Mesodermal cell (in vitro differentiated cells): ENCODE results near the gene TCF4.
A peak's percentile ranks its signal among the peaks of the same experiment; 100 is the strongest.
"Not testable (repeated sequence)": the region's sequence is repeated elsewhere in the genome, so short reads cannot be mapped to it uniquely, and the experiment has no call there.

ENCODE experiments used
- H3K27ac ChIP-seq: 2 replicates; pipeline ENCODE4 v1.7.0; 2013; ENCODE audit warnings: mild to moderate bottlenecking, low read depth, low read length, moderate library complexity; ENCODE audit not compliant: severe bottlenecking
- H3K36me3 ChIP-seq: 2 replicates; pipeline ENCODE4 v1.7.1; 2013; ENCODE audit warnings: mild to moderate bottlenecking, low read length, moderate library complexity; ENCODE audit not compliant: control insufficient read depth, insufficient read depth
- H3K4me1 ChIP-seq: one replicate; pipeline ENCODE4 v1.7.1; 2013; ENCODE audit warnings: mild to moderate bottlenecking, low read length; ENCODE audit not compliant: insufficient read depth, control insufficient read depth, poor library complexity, severe bottlenecking
- H3K4me3 ChIP-seq: 2 replicates; pipeline ENCODE4 v1.7.0; 2013; ENCODE audit warnings: low read length, control low read depth, mild to moderate bottlenecking; ENCODE audit not compliant: insufficient read depth, poor library complexity, severe bottlenecking; ENCODE audit errors: extremely low read depth
- H3K9me3 ChIP-seq: 2 replicates; pipeline ENCODE4 v1.7.1; 2013; ENCODE audit warnings: mild to moderate bottlenecking, low read length, moderate library complexity; ENCODE audit not compliant: control insufficient read depth
- WGBS, 2 experiments: methylation state at CpG; one replicate each; pipeline ENCODE4 v1.1.5; 2013; ENCODE audit warnings: missing lambda C conversion rate in 2 of 2; ENCODE audit not compliant: insufficient coverage in 2 of 2; 5-methylcytosine and 5-hydroxymethylcytosine counted together

Gene TCF4

GRCh38 chr18:55475916-55476315 lies 112.1 kb downstream of the TCF4 start:
- WGBS, 2 experiments: no CpG with 5 or more reads among the region's 1 CpG
- Histone ChIP-seq H3K36me3 (peaks cover 18% of the 10 kb centered on the region), H3K9me3 (no peaks in the 10 kb centered on the region), H3K4me1 (peaks cover 9% of the 10 kb centered on the region), H3K27ac (no peak overlapping the region), H3K4me3 (no peak overlapping the region)

DNA sequence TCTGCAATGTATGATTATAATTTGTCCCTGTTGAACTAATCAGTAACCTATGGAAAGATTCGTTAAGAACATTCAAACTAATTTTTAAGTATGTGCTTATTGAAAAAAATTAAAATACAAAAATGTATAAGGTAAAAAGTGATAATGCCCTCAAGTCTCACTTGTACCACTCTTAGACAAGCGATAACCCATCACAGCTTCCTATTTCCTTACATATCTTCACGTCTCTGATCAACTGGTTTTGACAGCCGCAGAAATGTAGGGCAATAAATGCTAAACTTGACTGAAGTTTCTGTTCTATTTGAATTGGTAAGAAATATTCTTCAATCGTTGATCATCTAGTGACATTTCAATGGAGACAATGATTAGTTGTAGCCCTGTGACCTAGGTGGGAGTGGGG lies 112.5 kb downstream of the TCF4 start:
- H3K4me1 ChIP-seq: peaks cover 9% of the 10 kb centered on the region
- no peak overlapping the region for H3K4me3 ChIP-seq
- no peaks in the 10 kb centered on the region for H3K9me3 ChIP-seq
- H3K36me3 ChIP-seq: peaks cover 18% of the 10 kb centered on the region
- 100% methylated on average over 1 of the region's 5 CpGs for WGBS, 2 experiments
- no peak overlapping the region for H3K27ac ChIP-seq

DNA sequence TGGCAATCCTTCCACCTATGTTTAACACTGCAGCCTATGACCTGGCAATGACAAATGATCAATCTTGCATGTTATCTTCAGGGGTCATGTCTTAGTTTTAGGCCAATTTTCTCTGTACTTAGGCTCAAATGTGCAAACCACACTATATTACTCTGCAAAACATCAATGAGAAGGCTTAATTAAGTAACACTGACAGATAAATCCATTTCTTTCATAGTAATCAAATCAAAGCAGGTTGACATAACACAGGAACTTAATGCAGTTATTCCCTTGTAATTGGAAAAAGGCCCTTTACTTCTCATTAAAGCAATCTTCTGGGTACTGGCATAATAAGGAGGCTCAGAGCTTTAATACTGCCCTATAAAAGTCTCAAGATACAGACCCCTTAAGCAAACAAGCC lies 114.4 kb downstream of the TCF4 start:
- Histone ChIP-seq H3K36me3 (peaks cover 22% of the 10 kb centered on the region), H3K4me1 (peaks cover 13% of the 10 kb centered on the region), H3K4me3 (no peak overlapping the region), H3K27ac (peak overlapping the region; percentile 17), H3K9me3 (no peaks in the 10 kb centered on the region)

DNA sequence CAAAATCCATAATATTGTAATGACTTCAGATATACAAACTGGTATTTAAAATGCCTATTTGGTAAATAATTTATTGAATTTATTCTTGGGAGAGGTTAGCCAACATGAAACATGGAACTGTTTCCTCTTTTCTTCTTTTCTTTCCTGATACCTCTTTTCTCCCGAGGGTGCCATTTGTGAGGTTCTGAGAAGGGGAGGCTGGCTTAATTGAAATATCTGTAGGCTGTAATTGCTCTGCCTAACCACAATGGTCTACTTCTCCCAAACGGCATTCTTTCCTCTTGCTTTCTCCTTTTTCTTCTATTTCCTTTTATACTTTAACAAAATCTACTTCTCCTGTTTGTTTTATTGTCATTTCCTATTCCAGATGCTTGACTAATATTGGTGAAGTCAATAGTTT lies 114.9 kb downstream of the TCF4 start:
- Histone ChIP-seq H3K27ac (peak overlapping the region; percentile 17), H3K36me3 (peaks cover 22% of the 10 kb centered on the region), H3K9me3 (no peaks in the 10 kb centered on the region), H3K4me1 (peaks cover 12% of the 10 kb centered on the region), H3K4me3 (no peak overlapping the region)
- 83% methylated on average over 1 of the region's 2 CpGs; no CpG with 5 or more reads in 1 of the 2 experiments for WGBS, 2 experiments

DNA sequence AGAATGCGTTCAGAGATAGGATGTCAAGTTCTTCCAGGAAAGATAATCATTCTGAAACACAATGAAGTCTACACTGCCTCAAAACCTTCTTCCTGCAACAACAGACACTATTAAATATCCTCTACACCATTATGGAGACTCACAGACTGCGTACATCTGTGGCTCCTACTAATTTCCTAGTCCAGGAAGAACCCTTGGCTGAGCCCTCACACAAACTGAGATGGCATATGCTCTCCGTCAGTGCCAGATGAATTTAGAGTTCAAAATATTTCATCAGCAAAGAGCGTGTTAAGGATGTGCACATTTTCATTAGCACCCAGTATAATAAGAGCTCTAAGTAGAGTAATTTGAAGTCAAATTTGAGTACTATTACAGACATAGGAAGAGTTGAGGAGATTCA lies 117.2 kb downstream of the TCF4 start:
- peaks cover 6% of the 10 kb centered on the region for H3K4me1 ChIP-seq
- no peak overlapping the region for H3K4me3 ChIP-seq
- 90 to 98% methylated on average over 2 to 4 of the region's 4 CpGs for WGBS, 2 experiments
- no peaks in the 10 kb centered on the region for H3K9me3 ChIP-seq
- no peak overlapping the region for H3K27ac ChIP-seq
- H3K36me3 ChIP-seq: peaks cover 15% of the 10 kb centered on the region

DNA sequence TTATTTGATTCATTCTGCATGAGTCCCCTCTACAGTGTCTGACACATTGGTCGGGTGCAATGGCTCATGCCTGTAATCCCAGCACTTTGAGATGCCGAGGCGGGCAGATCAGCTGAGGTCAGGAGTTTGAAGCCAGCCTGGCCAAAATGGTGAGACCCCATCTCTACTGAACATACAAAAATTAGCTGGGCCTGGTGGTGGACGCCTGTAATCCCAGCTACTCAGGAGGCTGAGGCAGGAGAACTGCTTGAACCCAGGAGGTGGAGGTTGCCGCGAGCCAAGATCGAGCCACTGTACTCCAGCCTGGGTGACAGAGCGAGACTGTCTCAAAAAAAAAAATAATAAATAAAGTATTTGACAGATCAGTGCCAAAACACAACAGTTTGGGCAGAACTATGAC lies 118.9 kb downstream of the TCF4 start:
- H3K36me3 ChIP-seq, H3K27ac ChIP-seq: not testable (repeated sequence)
- WGBS, 2 experiments: 92 to 95% methylated on average over 4 to 6 of the region's 8 CpGs

GRCh38 chr18:55466789-55467188 lies 121.2 kb downstream of the TCF4 start:
- Histone ChIP-seq H3K9me3 (no peaks in the 10 kb centered on the region), H3K27ac (no peak overlapping the region), H3K36me3 (peaks cover 14% of the 10 kb centered on the region), H3K4me1 (peaks cover 6% of the 10 kb centered on the region), H3K4me3 (no peak overlapping the region)
- 72 to 74% methylated on average over 3 of the region's 4 CpGs for WGBS, 2 experiments

More for the DNA sequence above, 118.9 kb downstream of the TCF4 start:
- not testable (repeated sequence) for H3K4me3 ChIP-seq, H3K4me1 ChIP-seq, H3K9me3 ChIP-seq

- Histone ChIP-seq H3K4me1 (peaks cover 6% of the 10 kb centered on the region), H3K36me3 (peaks cover 23% of the 10 kb centered on the region), H3K9me3 (no peaks in the 10 kb centered on the region), H3K27ac (no peak overlapping the region), H3K4me3 (no peak overlapping the region)
- WGBS, 2 experiments: 75% methylated on average over 1 of the region's 2 CpGs; no CpG with 5 or more reads in 1 of the 2 experiments
Observed at GRCh38 chr18:55465313-55465712, 122.7 kb downstream of the TCF4 start.

GRCh38 chr18:55464581-55464980 lies 123.4 kb downstream of the TCF4 start:
- Histone ChIP-seq H3K36me3 (peaks cover 24% of the 10 kb centered on the region), H3K9me3 (no peaks in the 10 kb centered on the region), H3K4me3 (no peak overlapping the region), H3K4me1 (peaks cover 2% of the 10 kb centered on the region), H3K27ac (no peak overlapping the region)
- WGBS, 2 experiments: no CpG with 5 or more reads among the region's 4 CpGs

GRCh38 chr18:55462652-55463051 lies 125.3 kb downstream of the TCF4 start:
- H3K27ac ChIP-seq: no peak overlapping the region
- no peaks in the 10 kb centered on the region for H3K4me1 ChIP-seq
- peaks cover 20% of the 10 kb centered on the region for H3K36me3 ChIP-seq
- WGBS, 2 experiments: 100% methylated on average over 1 of the region's 1 CpG
- no peaks in the 10 kb centered on the region for H3K9me3 ChIP-seq
- H3K4me3 ChIP-seq: no peak overlapping the region

- 92 to 94% methylated on average over 3 of the region's 4 CpGs for WGBS, 2 experiments
- Histone ChIP-seq H3K4me3 (no peak overlapping the region), H3K36me3 (peaks cover 20% of the 10 kb centered on the region), H3K9me3 (no peaks in the 10 kb centered on the region), H3K4me1 (no peaks in the 10 kb centered on the region), H3K27ac (no peak overlapping the region)
Observed at GRCh38 chr18:55461848-55462247, 126.1 kb downstream of the TCF4 start.
